OCI-LY7 (cell line): ENCODE results near the gene FAM13C. TPM values are rescaled to one million over a fixed set of nuclear protein-coding genes. Genes with fewer than 3 reads are reported as not detected.

Experiments
- BruUV-seq: library from RNA; stranded (reverse); fragments of 400-500 nt; replicated peaks from 2 replicates; lab custom pipeline; 2021; lab: Mats Ljungman, UMichigan
- CTCF ChIA-PET: fragments of 300-600 bp; sonication (Branson Sonifier 250); formaldehyde crosslinking; loops from one replicate; lab custom pipeline; 2022; ENCODE audit warnings: antibody characterized with exemption; ENCODE audit not compliant: unreplicated experiment; lab: Charles Lee
- POLR2A ChIA-PET: fragments of 300-600 bp; sonication (Branson Sonifier 250); formaldehyde crosslinking; loops from one replicate; lab custom pipeline; 2022; ENCODE audit warnings: antibody characterized with exemption; lab: Charles Lee
- DNase-seq: peaks from one replicate; pipeline ENCODE4 v3.0.0-alpha.2; 2015; ENCODE audit warnings: low spot score
- H2AFZ ChIP-seq: fragments of 200-600 bp; sonication (generic), shearing (Covaris generic); 2 replicates; pipeline ENCODE4 v1.6.1; 2014; ENCODE audit warnings: mild to moderate bottlenecking, antibody characterized with exemption, low read length, moderate library complexity
- H3K27ac ChIP-seq: fragments of 200-600 bp; sonication (generic); 2 replicates; pipeline ENCODE4 v1.5.1; 2014; ENCODE audit warnings: mixed run types, low read depth, mild to moderate bottlenecking, moderate library complexity, low read length, inconsistent platforms; ENCODE audit not compliant: poor library complexity, severe bottlenecking
- H3K36me3 ChIP-seq: fragments of 200-600 bp; sonication (generic); 2 replicates; pipeline ENCODE4 v1.6.1; 2014; ENCODE audit warnings: mild to moderate bottlenecking, antibody characterized with exemption, low read length, moderate library complexity, mixed read lengths; ENCODE audit not compliant: insufficient read depth
- H3K4me1 ChIP-seq: fragments of 200-600 bp; sonication (generic); 2 replicates; pipeline ENCODE4 v1.5.1; 2014; ENCODE audit warnings: mild to moderate bottlenecking, low read length; ENCODE audit not compliant: insufficient read depth, poor library complexity, severe bottlenecking
- H3K4me2 ChIP-seq: fragments of 200-600 bp; sonication (generic); 2 replicates; pipeline ENCODE4 v1.6.1; 2014; ENCODE audit warnings: mild to moderate bottlenecking, low read length
- H3K4me3 ChIP-seq: fragments of 200-600 bp; sonication (generic); 2 replicates; pipeline ENCODE4 v1.5.1; 2014; ENCODE audit warnings: mild to moderate bottlenecking, low read depth, low read length; ENCODE audit not compliant: poor library complexity, severe bottlenecking
- H3K79me2 ChIP-seq: fragments of 200-600 bp; sonication (generic); 2 replicates; pipeline ENCODE4 v1.6.1; 2016; ENCODE audit warnings: low read depth, mild to moderate bottlenecking, low read length, moderate library complexity, mixed read lengths; ENCODE audit not compliant: insufficient read depth
- H3K9me2 ChIP-seq: fragments of 200-600 bp; sonication (generic); 2 replicates; pipeline ENCODE4 v1.6.1; 2016; ENCODE audit warnings: mild to moderate bottlenecking, low read length, mixed read lengths; ENCODE audit not compliant: insufficient read depth
- H3K9me3 ChIP-seq: fragments of 200-600 bp; sonication (generic); 2 replicates; pipeline ENCODE4 v1.6.1; 2014; ENCODE audit warnings: mild to moderate bottlenecking, mixed run types, low read length, mixed read lengths
- H4K20me1 ChIP-seq: fragments of 200-600 bp; sonication (generic); 2 replicates; pipeline ENCODE4 v1.6.1; 2014; ENCODE audit warnings: mild to moderate bottlenecking, antibody characterized with exemption, low read length, moderate library complexity, mixed read lengths; ENCODE audit not compliant: insufficient read depth
- CTCF ChIP-seq: fragments of 200-600 bp; sonication (generic); conservative IDR thresholded peaks from 2 replicates; pipeline ENCODE4 v1.5.1; 2014; ENCODE audit warnings: mild to moderate bottlenecking, antibody characterized with exemption, low read length, moderate library complexity, mixed read lengths
- EZH2phosphoT487 ChIP-seq: fragments of 200-600 bp; sonication (generic); IDR thresholded peaks from 2 replicates; pipeline ENCODE4 v1.6.1; 2018; ENCODE audit warnings: low read depth, borderline replicate concordance, mild to moderate bottlenecking, mixed run types, antibody characterized with exemption, low read length, moderate library complexity, mixed read lengths
- intact Hi-C: fragments of 100-400 bp; cut with micrococcal nuclease; formaldehyde crosslinking; loops from one replicate; pipeline ENCODE4 v1.10.0; 2022; ENCODE audit not compliant: unreplicated experiment
- total RNA-seq, 2 experiments: library from RNA; depleted of rRNA in 1 of 2; stranded (reverse); fragments of >200 nt in 1 of 2; shearing (Covaris generic) in 1 of 2; gene quantifications; 2 replicates each; pipeline ENCODE4 v1.2.3, GENCODE V29; 2014 to 2022

The FAM13C gene
- total RNA-seq, 2 experiments from 2014 or later: not detected

- DNase-seq: no peak
- ChIA-PET CTCF (no interaction called here), POLR2A (interaction anchor here (0.6 kb wide), 1 partner anchor 1355 kb away, joined by 3 read pairs; no protein-coding TSS in a partner anchor)
- intact Hi-C loops: loop anchor here (10.0 kb wide), 1 partner anchor 791 kb away; no protein-coding TSS in a partner anchor
- Histone ChIP-seq H3K27ac (no peak overlapping the region), H3K9me2 (no peaks in the 10 kb centered on the region), H3K9me3 (no peaks in the 10 kb centered on the region), H2AFZ (no peak overlapping the region), H4K20me1 (no peaks in the 10 kb centered on the region), H3K4me2 (no peak overlapping the region), H3K4me3 (no peak overlapping the region), H3K4me1 (no peaks in the 10 kb centered on the region), H3K79me2 (no peaks in the 10 kb centered on the region), H3K36me3 (no peaks in the 10 kb centered on the region)
- BruUV-seq: no TSS peak
- TF ChIP-seq CTCF (no peak), EZH2phosphoT487 (no peak)
Measured at GRCh38 chr10:59243611-59244195, 118.6 kb downstream of the FAM13C start.

- CTCF ChIA-PET: no interaction called here
Measured at GRCh38 chr10:59242991-59243390, 119.4 kb downstream of the FAM13C start.

More at GRCh38 chr10:59242991-59243390, 119.4 kb downstream of the FAM13C start:
- no TSS peak for BruUV-seq
- TF ChIP-seq EZH2phosphoT487 (no peak), CTCF (no peak)
- no peak overlapping the region for H2AFZ ChIP-seq
- H3K4me2 ChIP-seq: no peak overlapping the region
- no peaks in the 10 kb centered on the region for H3K9me3 ChIP-seq
- POLR2A ChIA-PET: no interaction called here
- H3K36me3 ChIP-seq: no peaks in the 10 kb centered on the region
- H3K9me2 ChIP-seq: no peaks in the 10 kb centered on the region
- no peaks in the 10 kb centered on the region for H3K4me1 ChIP-seq
- DNase-seq: no peak
- intact Hi-C loops: loop anchor here (10.0 kb wide), 1 partner anchor 792 kb away; no protein-coding TSS in a partner anchor
- H3K4me3 ChIP-seq: no peak overlapping the region
- no peaks in the 10 kb centered on the region for H3K79me2 ChIP-seq
- no peaks in the 10 kb centered on the region for H4K20me1 ChIP-seq
- H3K27ac ChIP-seq: no peak overlapping the region
